Measurements from ENCODE around the gene CAB39.

CAB39 gene

DNA sequence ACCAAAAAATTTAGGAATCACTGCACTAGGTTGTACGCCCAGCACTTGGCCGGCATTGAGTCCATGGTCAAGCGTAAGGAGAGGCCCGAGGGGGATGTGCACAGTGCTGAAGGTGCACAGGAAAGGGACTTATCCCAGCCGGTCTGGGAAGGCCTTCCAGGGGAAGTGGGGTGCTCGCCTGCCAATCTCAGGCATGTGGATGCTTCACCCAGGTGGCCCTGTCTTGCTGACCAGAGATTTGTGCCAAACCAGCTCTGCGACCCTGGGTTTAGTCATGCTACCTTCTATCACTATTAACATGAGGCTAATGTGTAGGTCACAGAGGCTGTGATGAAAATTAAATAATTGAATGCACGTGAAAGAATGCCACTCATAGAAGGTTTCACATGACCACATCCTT lies 150.4 kb downstream of the CAB39 start:
- DNase-seq (ENCODE audit: low spot score): no peak
- H3K27ac ChIP-seq: no peak overlapping the region
- H3K4me3 ChIP-seq: no peak overlapping the region
- TF ChIP-seq, protein P1, sequence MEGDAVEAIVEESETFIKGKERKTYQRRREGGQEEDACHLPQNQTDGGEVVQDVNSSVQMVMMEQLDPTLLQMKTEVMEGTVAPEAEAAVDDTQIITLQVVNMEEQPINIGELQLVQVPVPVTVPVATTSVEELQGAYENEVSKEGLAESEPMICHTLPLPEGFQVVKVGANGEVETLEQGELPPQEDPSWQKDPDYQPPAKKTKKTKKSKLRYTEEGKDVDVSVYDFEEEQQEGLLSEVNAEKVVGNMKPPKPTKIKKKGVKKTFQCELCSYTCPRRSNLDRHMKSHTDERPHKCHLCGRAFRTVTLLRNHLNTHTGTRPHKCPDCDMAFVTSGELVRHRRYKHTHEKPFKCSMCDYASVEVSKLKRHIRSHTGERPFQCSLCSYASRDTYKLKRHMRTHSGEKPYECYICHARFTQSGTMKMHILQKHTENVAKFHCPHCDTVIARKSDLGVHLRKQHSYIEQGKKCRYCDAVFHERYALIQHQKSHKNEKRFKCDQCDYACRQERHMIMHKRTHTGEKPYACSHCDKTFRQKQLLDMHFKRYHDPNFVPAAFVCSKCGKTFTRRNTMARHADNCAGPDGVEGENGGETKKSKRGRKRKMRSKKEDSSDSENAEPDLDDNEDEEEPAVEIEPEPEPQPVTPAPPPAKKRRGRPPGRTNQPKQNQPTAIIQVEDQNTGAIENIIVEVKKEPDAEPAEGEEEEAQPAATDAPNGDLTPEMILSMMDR (IDR thresholded peaks at IDR 0.05): no peak

DNA sequence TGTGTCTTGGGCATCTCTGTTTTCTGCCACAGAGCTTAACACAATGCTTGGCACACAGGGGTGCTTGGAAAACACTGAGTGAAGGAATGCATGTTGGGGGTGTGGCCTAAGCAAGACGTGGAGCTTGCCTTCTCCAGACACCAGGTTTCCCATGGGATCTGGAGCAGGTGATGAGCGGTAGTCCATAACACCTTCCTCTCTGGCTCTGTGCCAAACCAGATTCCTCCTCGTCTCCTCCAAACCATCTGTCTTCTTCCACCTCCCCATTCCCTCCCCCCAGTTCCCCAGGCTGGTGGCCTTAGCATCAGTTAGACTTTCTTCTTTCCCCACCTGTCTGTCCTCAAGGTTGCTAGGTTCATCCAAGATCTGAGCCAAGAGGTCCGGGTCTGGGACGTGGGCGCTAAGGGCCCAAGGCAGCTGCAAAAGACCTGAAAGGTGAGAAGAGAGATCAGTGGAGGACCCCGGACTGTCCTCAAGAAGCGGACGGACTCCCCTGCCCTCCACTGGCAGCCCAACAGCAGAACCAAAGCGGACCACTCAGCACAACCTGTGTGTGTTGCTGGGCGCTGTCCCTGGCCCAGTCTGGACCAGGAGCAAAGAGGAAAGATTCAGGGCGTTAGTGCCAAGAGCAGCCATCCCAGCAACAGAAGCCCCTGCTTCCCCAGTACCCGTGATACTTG lies 150.9 kb downstream of the CAB39 start:
- no peak for DNase-seq (ENCODE audit: low spot score)
- TF ChIP-seq, protein P1 (IDR thresholded peaks at IDR 0.05): no peak
- Histone ChIP-seq H3K27ac (no peak overlapping the region), H3K4me3 (no peak overlapping the region)

DNA sequence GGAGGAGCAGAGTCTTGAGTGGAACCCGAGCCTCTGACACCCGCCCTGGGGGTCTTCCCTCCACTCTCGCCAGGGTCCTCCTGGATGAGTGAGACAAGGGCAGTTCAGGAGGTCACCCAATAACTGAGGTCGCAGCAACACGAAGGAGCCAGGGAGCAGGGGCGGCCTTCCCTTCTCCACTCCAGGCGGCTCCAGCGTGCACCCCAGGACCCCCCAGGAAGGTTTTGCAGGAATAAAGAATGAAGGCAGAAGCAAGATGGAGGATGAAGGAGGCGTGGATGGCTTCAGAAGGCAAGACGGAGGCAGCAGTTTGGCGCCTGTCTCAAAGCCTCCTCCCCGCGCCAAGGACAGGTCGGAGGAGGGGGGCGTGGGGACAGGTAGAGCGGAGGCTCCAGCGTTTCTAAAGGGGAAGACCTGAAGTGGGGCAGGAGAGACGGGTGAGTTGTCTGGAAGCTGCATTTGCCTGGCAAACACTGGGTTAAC lies 151.5 kb downstream of the CAB39 start:
- H3K27ac ChIP-seq: no peak overlapping the region
- TF ChIP-seq, protein P1 (IDR thresholded peaks at IDR 0.05): no peak
- H3K4me3 ChIP-seq: peak overlapping the region; percentile 85
- no peak for DNase-seq (ENCODE audit: low spot score)

DNA sequence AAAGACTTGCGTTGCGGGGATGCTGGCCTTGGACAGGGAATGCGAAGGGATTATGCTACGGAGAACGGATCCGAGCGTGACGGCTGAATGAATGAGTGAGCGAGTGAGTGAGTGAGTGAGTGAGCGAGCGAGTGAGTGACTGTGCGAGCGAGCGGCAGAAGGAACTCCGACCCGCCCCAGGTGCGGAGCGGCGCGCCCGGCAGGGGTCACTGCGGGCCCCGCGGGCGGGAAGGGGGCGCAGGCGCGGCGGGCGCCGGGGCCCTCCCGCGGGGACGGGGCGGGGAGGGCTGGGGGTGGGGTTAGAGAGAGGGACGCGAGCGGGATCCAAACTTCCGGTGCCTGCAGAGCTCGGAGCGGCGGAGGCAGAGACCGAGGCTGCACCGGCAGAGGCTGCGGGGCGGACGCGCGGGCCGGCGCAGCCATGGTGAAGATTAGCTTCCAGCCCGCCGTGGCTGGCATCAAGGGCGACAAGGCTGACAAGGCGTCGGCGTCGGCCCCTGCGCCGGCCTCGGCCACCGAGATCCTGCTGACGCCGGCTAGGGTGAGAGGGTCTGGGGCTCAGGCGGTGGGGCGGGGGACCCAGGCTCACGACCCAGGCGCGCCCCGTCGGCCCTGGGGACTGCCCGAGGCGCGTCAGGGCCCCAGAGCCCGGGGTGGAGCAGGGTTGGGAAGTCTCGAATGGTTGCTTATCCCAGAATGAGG lies 152.1 kb downstream of the CAB39 start, which contains the start of gene ITM2C:
ITM2C (plus strand) TSS at position 338 of the 702 bp plus-strand sequence; CDS start at position 422, 84 bp downstream.
- H3K4me3 ChIP-seq: peak within 1 kb of the TSS; percentile 85
- no peak for DNase-seq (ENCODE audit: low spot score)
- peak within 1 kb of the TSS in 1 of 2 donors; percentile 35 for H3K27ac ChIP-seq
- TF ChIP-seq, protein P1 (IDR thresholded peaks at IDR 0.05): no peak

DNA sequence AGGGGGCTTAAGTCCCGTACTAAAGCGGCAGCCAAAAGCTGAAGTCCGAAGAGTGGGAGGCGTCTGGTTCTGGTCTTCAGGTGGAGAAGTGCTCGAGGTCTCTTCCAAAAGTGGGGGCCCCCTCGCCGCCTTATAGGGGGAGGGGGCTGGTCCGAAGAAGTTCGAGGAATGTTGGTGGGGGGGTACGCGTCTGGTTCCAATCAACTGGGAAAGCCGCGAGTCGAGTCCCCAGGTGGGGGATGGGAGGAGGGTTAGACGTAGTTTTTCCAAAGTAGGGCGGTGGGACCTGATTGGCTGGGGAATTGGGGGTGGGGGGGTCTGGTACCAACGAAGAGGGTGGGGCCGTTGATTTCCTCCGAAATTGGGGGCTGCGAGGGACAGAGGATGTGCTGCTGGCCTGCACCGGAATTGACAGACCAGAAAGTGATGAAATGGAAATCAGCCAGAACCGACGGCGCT lies 152.7 kb downstream of the CAB39 start:
- TF ChIP-seq, protein P1 (IDR thresholded peaks at IDR 0.05): no peak
- Histone ChIP-seq H3K27ac (no peak overlapping the region), H3K4me3 (peak overlapping the region; percentile 85)
- no peak for DNase-seq (ENCODE audit: low spot score)

DNA sequence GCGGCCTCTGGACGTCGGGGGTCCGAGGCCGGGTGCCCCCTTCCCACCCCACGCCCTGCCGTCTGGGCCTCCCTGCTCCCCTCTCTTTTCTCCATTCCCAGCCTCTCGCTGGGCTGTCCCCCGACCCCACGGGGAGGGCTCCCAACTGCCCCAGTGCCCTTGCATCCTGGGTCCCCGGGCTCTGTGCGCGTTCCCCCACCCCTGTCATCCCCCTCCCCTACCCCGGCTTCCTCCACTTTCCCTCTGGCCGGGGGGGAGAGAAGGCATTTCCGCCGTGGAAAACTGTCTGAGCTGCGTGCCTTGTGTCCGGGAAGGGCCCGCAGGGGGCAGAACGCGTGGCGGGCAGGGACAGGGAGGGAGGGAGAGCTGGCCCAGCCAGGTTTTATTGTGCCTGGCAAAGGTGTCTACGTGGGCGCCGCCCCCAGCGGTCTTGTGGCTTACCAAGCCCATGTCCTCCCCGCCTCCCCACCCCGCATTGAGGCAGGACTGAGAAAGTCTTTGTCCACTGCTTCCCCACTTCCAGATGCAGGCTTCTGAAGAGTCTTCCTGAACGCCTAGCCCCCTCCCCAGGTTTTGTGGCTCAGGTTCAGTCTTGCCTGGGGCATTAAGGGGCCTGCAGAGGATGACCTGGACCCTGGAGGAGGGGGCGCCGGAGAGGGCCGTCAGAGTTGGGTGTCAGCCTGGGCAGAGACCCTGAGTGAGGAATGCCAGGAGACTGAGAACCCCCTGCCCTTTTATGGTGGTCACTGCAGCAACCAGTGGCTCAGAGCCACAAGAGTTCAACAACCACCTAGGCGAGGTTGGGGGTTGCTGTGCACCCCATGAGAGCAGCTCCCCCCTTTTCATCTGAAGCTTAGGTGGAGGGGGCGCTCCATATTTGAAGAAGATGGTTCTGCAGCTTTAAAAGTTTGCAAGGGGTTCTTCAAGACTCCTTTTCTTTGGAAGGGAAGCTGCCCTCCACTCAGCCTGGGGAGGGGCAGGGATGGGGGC lies 153.4 kb downstream of the CAB39 start:
- peak overlapping the region; percentile 85 for H3K4me3 ChIP-seq
- TF ChIP-seq, protein P1 (IDR thresholded peaks at IDR 0.05): no peak
- no peak overlapping the region for H3K27ac ChIP-seq
- DNase-seq (ENCODE audit: low spot score): no peak
